ENCODE results near the gene ZNF771.
A peak's percentile ranks its signal among the peaks of the same experiment; 100 is the strongest.

The ZNF771 gene

DNA sequence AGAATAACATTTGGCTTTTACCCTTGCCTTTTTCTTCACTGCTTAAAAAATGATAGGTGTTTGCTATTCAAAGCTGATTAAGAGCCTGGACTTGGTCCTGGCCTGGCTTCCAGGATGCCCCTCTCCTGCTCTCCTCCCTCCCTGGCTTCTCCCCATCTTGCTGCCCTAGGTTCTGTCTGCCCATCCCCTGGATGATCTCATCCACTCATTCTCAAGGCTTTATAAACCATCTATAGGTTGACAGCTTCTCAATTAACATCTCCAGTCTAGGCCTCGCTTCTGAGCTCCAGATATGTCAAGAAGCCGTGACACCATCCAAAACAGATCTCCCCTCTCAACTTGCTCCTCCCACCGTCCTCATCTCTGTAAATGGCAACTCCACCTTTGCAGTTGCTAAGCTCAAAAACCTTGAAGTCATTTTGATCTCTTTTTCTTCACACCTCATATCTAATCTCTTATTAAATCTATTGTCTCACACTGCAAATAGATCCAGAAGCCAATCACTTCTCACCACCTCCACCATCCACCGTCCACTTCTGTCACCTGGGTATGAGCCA, 8.7 kb downstream of the ZNF771 start:
- H3K4me2 ChIP-seq = peak overlapping the region in 8 of 11 experiments; percentile 5 to 97 (median 95); a peak in 4 of 22 replicates
- peaks cover 15 to 80% (median 60%) of the 10 kb centered on the region in 11 experiments for H3K36me3 ChIP-seq
- no peak overlapping the region for H3K4me3 ChIP-seq
- TF ChIP-seq Cebpa-rat (IDR thresholded peaks at IDR 0.05) = no peak
- H3K27ac ChIP-seq = no peak overlapping the region
- peak overlapping the region in 3 of 11 experiments; percentile 0 to 78 (median 32); a peak in 3 of 22 replicates for H3K9ac ChIP-seq
- peaks cover 27 to 58% (median 48%) of the 10 kb centered on the region in 10 experiments for H3K4me1 ChIP-seq
- H4K20me1 ChIP-seq = peaks cover 0 to 95% (median 65%) of the 10 kb centered on the region in 11 experiments; a peak in 17 of 22 replicates
- no peaks in the 10 kb centered on the region for H3K27me3 ChIP-seq
- no peaks in the 10 kb centered on the region for H3K9me3 ChIP-seq (replicated peaks in 1 of 11)

DNA sequence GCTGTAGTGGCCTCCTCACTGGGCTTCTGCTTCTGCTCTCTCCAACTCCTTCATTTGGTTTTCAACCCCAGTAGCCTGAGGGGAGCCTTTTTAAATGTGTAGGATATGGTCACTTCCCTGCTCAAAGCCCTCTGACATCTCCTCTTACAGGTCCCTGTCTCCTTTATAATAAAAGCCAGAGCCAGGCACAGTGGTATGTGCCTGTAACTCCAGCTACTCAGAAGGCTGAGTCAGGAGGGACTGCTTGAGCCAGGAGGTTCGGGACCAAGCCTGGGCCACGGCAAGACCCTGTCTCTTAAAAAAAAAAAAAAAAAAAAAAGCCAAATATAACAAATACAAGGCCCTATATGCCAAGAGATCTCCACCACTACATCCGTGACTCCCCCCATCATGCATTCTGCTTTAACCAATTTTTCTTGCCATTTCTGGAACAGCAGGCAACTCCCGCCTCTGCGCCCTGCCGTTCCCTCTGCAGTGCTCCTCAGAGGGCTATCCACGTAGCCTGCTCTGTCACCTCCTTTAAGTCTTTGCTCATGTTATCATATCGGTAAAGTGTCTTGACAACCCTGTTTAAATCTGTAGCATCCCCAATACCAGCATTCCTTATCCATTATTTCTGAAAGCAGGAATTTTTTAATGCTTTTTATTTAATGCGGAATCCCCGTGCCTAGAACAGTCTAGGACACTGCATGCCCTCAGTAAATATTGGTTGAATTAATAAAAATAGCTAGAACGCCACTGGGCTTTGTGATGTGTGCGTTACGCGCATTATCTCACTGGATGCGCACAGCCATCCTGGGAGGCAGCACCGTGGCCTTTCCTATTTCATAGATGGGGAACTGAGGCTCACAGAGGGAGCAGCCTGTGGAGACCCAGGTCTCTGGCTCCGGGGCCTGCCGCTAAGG, 9.5 kb downstream of the ZNF771 start:
- H3K9me3 ChIP-seq (replicated peaks in 1 of 11) = no peaks in the 10 kb centered on the region
- no peaks in the 10 kb centered on the region for H3K27me3 ChIP-seq
- H3K27ac ChIP-seq = peak overlapping the region; percentile 32 to 70 (median 62); a peak in 21 of 22 replicates
- H3K4me3 ChIP-seq = peak overlapping the region; percentile 56 to 77 (median 66)
- H3K4me2 ChIP-seq = peak overlapping the region; percentile 91 to 97 (median 95)
- peaks cover 0 to 95% (median 66%) of the 10 kb centered on the region in 11 experiments; a peak in 17 of 22 replicates for H4K20me1 ChIP-seq
- H3K9ac ChIP-seq = peak overlapping the region; percentile 67 to 82 (median 78)
- H3K36me3 ChIP-seq = peaks cover 15 to 80% (median 60%) of the 10 kb centered on the region in 11 experiments
- peaks cover 26 to 51% (median 40%) of the 10 kb centered on the region in 10 experiments for H3K4me1 ChIP-seq
- TF ChIP-seq Cebpa-rat (IDR thresholded peaks at IDR 0.05) = no peak

GRCh38 chr16:30417529-30418349, 10.3 kb downstream of the ZNF771 start:
- no peak for TF ChIP-seq Cebpa-rat (IDR thresholded peaks at IDR 0.05)
- peak overlapping the region; percentile 42 to 70 (median 62); a peak in 21 of 22 replicates for H3K27ac ChIP-seq
- H3K36me3 ChIP-seq = peaks cover 23 to 80% (median 60%) of the 10 kb centered on the region in 11 experiments
- peaks cover 0 to 93% (median 60%) of the 10 kb centered on the region in 11 experiments; a peak in 17 of 22 replicates for H4K20me1 ChIP-seq
- peak overlapping the region; percentile 56 to 77 (median 66) for H3K4me3 ChIP-seq
- no peaks in the 10 kb centered on the region for H3K27me3 ChIP-seq
- H3K9me3 ChIP-seq (replicated peaks in 1 of 11) = no peaks in the 10 kb centered on the region
- peak overlapping the region; percentile 91 to 97 (median 95) for H3K4me2 ChIP-seq
- peaks cover 17 to 42% (median 32%) of the 10 kb centered on the region in 10 experiments for H3K4me1 ChIP-seq
- peak overlapping the region; percentile 67 to 82 (median 78) for H3K9ac ChIP-seq

DNA sequence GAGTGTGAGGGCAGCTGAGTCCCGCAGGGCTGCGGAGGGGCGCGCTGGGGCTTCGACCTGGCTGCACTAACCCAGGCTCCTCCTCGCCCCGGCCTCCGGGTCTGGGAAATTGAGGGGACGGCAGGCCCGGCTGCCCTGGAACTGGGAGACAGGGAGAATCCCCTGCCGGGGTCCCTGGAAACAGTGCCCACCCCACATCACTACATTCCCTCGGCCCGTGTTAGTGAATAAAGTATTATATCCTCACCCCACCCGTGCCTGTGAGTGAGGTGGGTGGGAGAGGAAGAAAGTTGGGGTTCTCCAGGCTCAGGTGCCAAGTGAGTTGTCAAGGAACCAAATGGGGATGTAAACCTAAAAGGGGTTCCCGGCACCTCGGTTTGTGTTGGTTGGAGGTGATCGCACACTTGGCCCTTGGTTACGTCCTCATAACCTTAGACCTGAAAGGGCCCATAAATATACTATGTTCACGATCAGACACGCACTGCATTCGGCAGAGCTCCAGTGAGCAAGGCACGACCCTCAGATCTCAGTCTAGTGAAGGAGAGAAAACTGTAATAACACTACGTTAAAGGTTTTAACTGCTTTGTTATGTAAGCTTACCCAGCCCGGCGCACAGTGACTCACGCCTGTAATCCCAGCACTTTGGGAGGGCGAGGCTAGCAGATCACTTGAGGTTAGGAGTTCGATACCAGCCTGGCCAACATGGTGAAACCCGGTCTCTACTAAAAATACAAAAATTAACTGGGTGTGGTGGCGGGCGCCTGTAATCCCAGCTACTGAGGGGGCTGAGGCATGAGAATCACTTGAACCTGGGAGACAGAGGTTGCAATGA, 11.2 kb downstream of the ZNF771 start:
- peak overlapping the region; percentile 91 to 97 (median 95) for H3K4me2 ChIP-seq
- H3K27ac ChIP-seq = peak overlapping the region; percentile 42 to 70 (median 62); a peak in 21 of 22 replicates
- no peaks in the 10 kb centered on the region for H3K9me3 ChIP-seq (replicated peaks in 1 of 11)
- H3K4me1 ChIP-seq = peaks cover 16 to 36% (median 27%) of the 10 kb centered on the region in 10 experiments
- TF ChIP-seq Cebpa-rat (IDR thresholded peaks at IDR 0.05) = no peak
- H3K36me3 ChIP-seq = peaks cover 30 to 80% (median 63%) of the 10 kb centered on the region in 11 experiments
- H3K27me3 ChIP-seq = no peaks in the 10 kb centered on the region
- peak overlapping the region; percentile 56 to 77 (median 66) for H3K4me3 ChIP-seq
- H3K9ac ChIP-seq = peak overlapping the region; percentile 67 to 82 (median 78)
- peaks cover 0 to 93% (median 57%) of the 10 kb centered on the region in 11 experiments; a peak in 17 of 22 replicates for H4K20me1 ChIP-seq

- Histone ChIP-seq H4K20me1 (peaks cover 0 to 95% (median 60%) of the 10 kb centered on the region in 11 experiments; a peak in 17 of 22 replicates), H3K27ac (no peak overlapping the region), H3K4me2 (no peak overlapping the region), H3K36me3 (peaks cover 48 to 84% (median 71%) of the 10 kb centered on the region in 11 experiments), H3K4me3 (no peak overlapping the region), H3K9ac (no peak overlapping the region), H3K9me3 (replicated peaks in 1 of 11) (no peaks in the 10 kb centered on the region), H3K4me1 (peaks cover 20 to 35% (median 26%) of the 10 kb centered on the region in 10 experiments), H3K27me3 (no peaks in the 10 kb centered on the region)
- no peak for TF ChIP-seq Cebpa-rat (IDR thresholded peaks at IDR 0.05)
Measured at GRCh38 chr16:30421010-30421409, 13.6 kb downstream of the ZNF771 start.

- Histone ChIP-seq H3K4me3 (peak overlapping the region in 9 of 10 experiments; percentile 77 to 95 (median 86); a peak in 15 of 20 replicates), H3K4me2 (peak overlapping the region; percentile 81 to 98 (median 94)), H3K9me3 (replicated peaks in 1 of 11) (no peaks in the 10 kb centered on the region), H3K4me1 (peaks cover 26 to 47% (median 37%) of the 10 kb centered on the region in 10 experiments), H3K27ac (peak overlapping the region in 4 of 11 experiments; percentile 81 to 88 (median 83); a peak in 3 of 22 replicates), H3K27me3 (no peaks in the 10 kb centered on the region), H4K20me1 (peaks cover 0 to 61% (median 33%) of the 10 kb centered on the region in 11 experiments; a peak in 16 of 22 replicates), H3K9ac (peak overlapping the region in 9 of 11 experiments; percentile 77 to 89 (median 86); a peak in 13 of 22 replicates), H3K36me3 (peaks cover 27 to 58% (median 54%) of the 10 kb centered on the region in 11 experiments)
- TF ChIP-seq Cebpa-rat (IDR thresholded peaks at IDR 0.05) = no peak
Measured at GRCh38 chr16:30428055-30428454, 20.6 kb downstream of the ZNF771 start.

- H3K4me1 ChIP-seq = peaks cover 26 to 47% (median 37%) of the 10 kb centered on the region in 10 experiments
- H3K27me3 ChIP-seq = no peaks in the 10 kb centered on the region
- no peak for TF ChIP-seq Cebpa-rat (IDR thresholded peaks at IDR 0.05)
- H3K9me3 ChIP-seq (replicated peaks in 1 of 11) = no peaks in the 10 kb centered on the region
- peaks cover 0 to 48% (median 24%) of the 10 kb centered on the region in 11 experiments; a peak in 16 of 22 replicates for H4K20me1 ChIP-seq
- H3K4me3 ChIP-seq = peak overlapping the region; percentile 77 to 95 (median 86)
- peak overlapping the region; percentile 81 to 98 (median 94) for H3K4me2 ChIP-seq
- H3K36me3 ChIP-seq = peaks cover 14 to 45% (median 41%) of the 10 kb centered on the region in 11 experiments; a peak in 21 of 22 replicates
- peak overlapping the region; percentile 76 to 89 (median 82) for H3K9ac ChIP-seq
- peak overlapping the region; percentile 3 to 88 (median 81); a peak in 21 of 22 replicates for H3K27ac ChIP-seq
Measured at GRCh38 chr16:30429418-30429677, 21.9 kb downstream of the ZNF771 start.
